Panc1 (cell line): ENCODE measurements around the gene CYP2J2. TPM values are rescaled to one million over a fixed set of nuclear protein-coding genes. Genes with fewer than 3 reads are reported as not detected.
"Not testable (repeated sequence)": the region's sequence is repeated elsewhere in the genome, so short reads cannot be mapped to it uniquely, and the experiment has no call there.

Source experiments
- ATAC-seq: fragments of 200-7000 bp; cut with Tn5 transposase; 2 replicates; pipeline ENCODE4 v1.9.1; 2020; ENCODE audit warnings: mild to moderate bottlenecking, moderate library complexity
- BruUV-seq: library from RNA; stranded (reverse); fragments of 400-500 nt; replicated peaks from 2 replicates; lab custom pipeline; 2021; lab: Mats Ljungman, UMichigan
- CTCF ChIA-PET: fragments of 300-600 bp; sonication (Branson Sonifier 250); formaldehyde crosslinking; loops from one replicate; lab custom pipeline; 2022; ENCODE audit warnings: antibody characterized with exemption; lab: Charles Lee
- POLR2A ChIA-PET: fragments of 300-600 bp; sonication (Branson Sonifier 250); formaldehyde crosslinking; loops from one replicate; lab custom pipeline; 2022; ENCODE audit warnings: antibody characterized with exemption; lab: Charles Lee
- DNase-seq: peaks from one replicate; pipeline ENCODE4 v3.0.0-alpha.2; 2010; ENCODE audit warnings: low read depth, low spot score
- H3K27ac ChIP-seq: 2 replicates; pipeline ENCODE4 v1.5.1; 2011; ENCODE audit warnings: mild to moderate bottlenecking, low read length, inconsistent platforms
- H3K27me3 ChIP-seq: fragments of 200-500 bp; sonication (Bioruptor generic); 2 replicates; pipeline ENCODE4 v1.6.0; 2014; ENCODE audit warnings: low read length, inconsistent platforms; ENCODE audit not compliant: control insufficient read depth, insufficient read depth
- H3K36me3 ChIP-seq: fragments of 200-500 bp; sonication (Bioruptor generic); 2 replicates; pipeline ENCODE4 v1.5.1; 2014; ENCODE audit warnings: inconsistent platforms, mild to moderate bottlenecking, low read length, moderate library complexity; ENCODE audit not compliant: control insufficient read depth, insufficient read depth
- H3K4me1 ChIP-seq: 2 replicates; pipeline ENCODE4 v1.5.1; 2011; ENCODE audit warnings: inconsistent platforms, mild to moderate bottlenecking, low read length, moderate library complexity; ENCODE audit not compliant: control insufficient read depth, insufficient read depth
- H3K4me3 ChIP-seq, 2 experiments: 2 replicates each; pipeline ENCODE4 v1.5.1; 2011 to 2012; ENCODE audit warnings: low read depth in 2 of 2, low read length in 2 of 2, mild to moderate bottlenecking in 2 of 2, inconsistent platforms in 1 of 2, moderate library complexity in 1 of 2
- H3K9me3 ChIP-seq: fragments of 200-500 bp; sonication (Bioruptor generic); 2 replicates; pipeline ENCODE4 v1.5.1; 2014; ENCODE audit warnings: low read depth, mild to moderate bottlenecking, inconsistent platforms, low read length, moderate library complexity; ENCODE audit not compliant: control insufficient read depth, insufficient read depth
- CTCF ChIP-seq: fragments of 450-650 bp; IDR thresholded peaks from 2 replicates; pipeline ENCODE4 v1.5.1; 2017; ENCODE audit warnings: mild to moderate bottlenecking
- POLR2AphosphoS5 ChIP-seq: IDR thresholded peaks from 2 replicates; pipeline ENCODE4 v1.6.1; 2012; ENCODE audit warnings: mild to moderate bottlenecking, low read depth, low read length, moderate library complexity
- REST ChIP-seq, 2 experiments: IDR thresholded peaks; 2 replicates each; pipeline ENCODE4 v1.6.1; 2011 to 2012; ENCODE audit warnings: low read depth in 2 of 2, control low read depth in 1 of 2, low read length in 1 of 2, mild to moderate bottlenecking in 1 of 2, moderate library complexity in 1 of 2; ENCODE audit not compliant: insufficient read depth in 1 of 2
- SIN3A ChIP-seq: IDR thresholded peaks from 2 replicates; pipeline ENCODE4 v1.6.1; 2012; ENCODE audit warnings: low read depth, mild to moderate bottlenecking, low read length, moderate library complexity, borderline replicate concordance; ENCODE audit not compliant: insufficient read depth
- TCF7L2 ChIP-seq: IDR thresholded peaks from 2 replicates; pipeline ENCODE4 v1.6.1; 2011; ENCODE audit warnings: mild to moderate bottlenecking, low read depth, low read length, inconsistent platforms
- in situ Hi-C: cut with HindIII; loops from 2 replicates; pipeline ENCODE4 v1.10.0; 2016; ENCODE audit warnings: low sequenced_read_pairs, low pct_unique_long_range_greater_than_20kb
- intact Hi-C: fragments of 100-400 bp; cut with micrococcal nuclease; formaldehyde crosslinking; loops from one replicate; pipeline ENCODE4 v1.10.0; 2022; ENCODE audit not compliant: unreplicated experiment
- total RNA-seq: library from RNA; stranded (reverse); gene quantifications from one replicate; pipeline ENCODE4 v1.2.1, GENCODE V29; 2021; ENCODE audit not compliant: unreplicated experiment

CYP2J2 gene
- total RNA-seq, 1 experiment from 2014 or later = not detected

- no peak for ATAC-seq
- H3K36me3 ChIP-seq = no peaks in the 10 kb centered on the region
- TF ChIP-seq POLR2AphosphoS5 (no peak), CTCF (no peak), TCF7L2 (no peak), SIN3A (no peak), REST (IDR thresholded peaks at IDR 0.05; ENCODE audit: insufficient read depth in 1 of 2, low read depth in 2 of 2, low read length in 1 of 2) (no peak)
- no peak overlapping the region for H3K4me3 ChIP-seq
- H3K9me3 ChIP-seq = no peaks in the 10 kb centered on the region
- H3K4me1 ChIP-seq = no peaks in the 10 kb centered on the region
- intact Hi-C loops (no loop called here), in situ Hi-C loops (no loop called here)
- H3K27me3 ChIP-seq = no peaks in the 10 kb centered on the region; the same call in 1 of the 2 replicates
- POLR2A ChIA-PET = no interaction called here
- CTCF ChIA-PET = no interaction called here
- no TSS peak for BruUV-seq
- no peak overlapping the region for H3K27ac ChIP-seq
- DNase-seq = no peak
Measured at GRCh38 chr1:59915516-59915915, 11.1 kb downstream of the CYP2J2 start.

- H3K27me3 ChIP-seq, CTCF ChIA-PET, BruUV-seq, H3K4me1 ChIP-seq, POLR2A ChIA-PET, intact Hi-C loops, H3K27ac ChIP-seq, H3K9me3 ChIP-seq, H3K4me3 ChIP-seq, DNase-seq, ATAC-seq, H3K36me3 ChIP-seq, in situ Hi-C loops: not testable (repeated sequence)
Measured at GRCh38 chr1:59914791-59915286, 11.7 kb downstream of the CYP2J2 start.

- BruUV-seq = no TSS peak
- DNase-seq (no peak), ATAC-seq (no peak)
- CTCF ChIA-PET = no interaction called here
- TF ChIP-seq REST (IDR thresholded peaks at IDR 0.05; ENCODE audit: insufficient read depth in 1 of 2, low read depth in 2 of 2, low read length in 1 of 2) (no peak), SIN3A (no peak), TCF7L2 (no peak), CTCF (no peak), POLR2AphosphoS5 (no peak)
- Histone ChIP-seq H3K36me3 (no peaks in the 10 kb centered on the region), H3K9me3 (no peaks in the 10 kb centered on the region), H3K27ac (no peak overlapping the region), H3K27me3 (peaks cover 3% of the 10 kb centered on the region), H3K4me1 (no peaks in the 10 kb centered on the region), H3K4me3 (no peak overlapping the region)
- in situ Hi-C loops (no loop called here), intact Hi-C loops (no loop called here)
- POLR2A ChIA-PET = no interaction called here
Measured at GRCh38 chr1:59908682-59909081, 17.9 kb downstream of the CYP2J2 start.
